Transverse colon (tissue), 4 donors: ENCODE measurements around the gene MAN2B1. TPM values are rescaled to one million over a fixed set of nuclear protein-coding genes. Genes with fewer than 3 reads are reported as not detected.

ENCODE experiments used
- DNase-seq: peaks from one replicate; pipeline ENCODE4 v3.0.0-alpha.2; 2019
- H3K27ac ChIP-seq, 4 donors: fragments of 200-600 bp; sonication (generic); 2 replicates each; pipeline ENCODE4 v1.5.1; 2016 to 2018; ENCODE audit warnings: inconsistent platforms in 4 of 4
- H3K27me3 ChIP-seq: fragments of 200-600 bp; sonication (generic); 2 replicates; pipeline ENCODE4 v1.5.1; 2017; ENCODE audit warnings: inconsistent platforms
- H3K36me3 ChIP-seq, 4 donors: fragments of 200-600 bp; sonication (generic); 2 replicates each; pipeline ENCODE4 v1.5.1; 2017 to 2019; ENCODE audit warnings: inconsistent platforms in 4 of 4
- H3K4me1 ChIP-seq, 4 donors: fragments of 200-600 bp; sonication (generic); 2 replicates each; pipeline ENCODE4 v1.5.1; 2017 to 2020; ENCODE audit warnings: inconsistent platforms in 4 of 4
- H3K4me3 ChIP-seq, 4 donors: fragments of 200-600 bp; sonication (generic); 1 replicate in 1 of 4; 2 replicates in 3 of 4; pipeline versions ENCODE4 v1.5.1 to v1.6.1; 2017 to 2019; ENCODE audit warnings: inconsistent platforms in 4 of 4
- H3K9me3 ChIP-seq, 2 donors: fragments of 200-600 bp; sonication (generic); 2 replicates each; pipeline ENCODE4 v1.5.1; 2017 to 2019; ENCODE audit warnings: inconsistent platforms in 2 of 2
- EP300 ChIP-seq: sonication (generic); formaldehyde crosslinking; IDR thresholded peaks from one replicate; pipeline ENCODE4 v1.6.1; 2017; ENCODE audit warnings: antibody characterized with exemption, low read depth
- POLR2A ChIP-seq: fragments of 450-650 bp; IDR thresholded peaks from one replicate; pipeline ENCODE4 v1.6.1; 2016; ENCODE audit warnings: antibody characterized with exemption, mild to moderate bottlenecking, moderate library complexity
- POLR2AphosphoS5 ChIP-seq, 3 donors: sonication (generic); formaldehyde crosslinking; IDR thresholded peaks; one replicate each; pipeline ENCODE4 v1.6.1; 2016; ENCODE audit warnings: antibody characterized with exemption in 3 of 3
- WGBS, 2 donors: methylation state at CpG; one replicate each; pipeline ENCODE4 v1.1.5; 2018; ENCODE audit warnings: low coverage in 1 of 2; 5-methylcytosine and 5-hydroxymethylcytosine counted together
- in situ Hi-C, 4 donors: fragments of 200-750 bp; cut with MboI; loops; one replicate each; pipeline versions ENCODE4 v1.15.0 to v1.15.1; 2017; ENCODE audit warnings: low sequenced_read_pairs in 3 of 4, low pct_ligation_motif_present in 1 of 4, low pct_unique_long_range_greater_than_20kb in 1 of 4
- intact Hi-C: fragments of 100-400 bp; cut with DNase I; formaldehyde crosslinking; loops from one replicate; pipeline ENCODE4 v1.15.1; 2023; ENCODE audit warnings: low total_unique reads
- total RNA-seq, 4 donors: library from RNA; depleted of rRNA; stranded (reverse); fragments of >200 nt; gene quantifications; one replicate each; pipeline ENCODE4 v1.1.0, GENCODE V29; 2016
- TF ChIP-seq, protein P1 (sequence below), 5 experiments: fragments of 200-600 bp in 3 of 5; fragments of 450-650 bp in 2 of 5; sonication (generic) in 3 of 5; IDR thresholded peaks; 1 replicate in 2 of 5; 2 replicates in 3 of 5; pipeline ENCODE4 v1.5.1; 2016 to 2017; ENCODE audit warnings: antibody characterized with exemption in 5 of 5, inconsistent platforms in 3 of 5, mild to moderate bottlenecking in 2 of 5, moderate library complexity in 1 of 5

Gene MAN2B1
- total RNA-seq, 4 donors from 2014 or later, result 52.4 to 272 (median 70.1) TPM

DNA sequence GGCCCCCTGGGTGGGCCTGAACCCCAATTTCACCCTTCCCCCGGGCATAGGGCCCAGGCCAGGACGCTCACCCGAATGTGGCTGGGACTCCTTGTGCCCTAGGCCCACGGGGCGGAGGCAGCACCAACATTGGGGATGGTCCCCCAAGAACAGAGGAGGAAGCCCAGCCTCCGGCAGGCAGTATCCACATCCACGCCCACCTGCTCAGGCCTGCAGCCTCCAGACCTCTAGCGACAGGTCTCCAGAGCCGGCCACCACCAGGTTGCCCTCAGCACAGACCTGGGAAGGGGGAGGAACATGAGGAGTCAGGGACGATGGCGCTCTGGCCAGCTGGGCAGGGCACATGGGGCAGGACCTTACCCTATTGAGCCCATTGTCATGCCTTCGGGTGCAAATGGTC, 22.5 kb upstream of the MAN2B1 start:
- intact Hi-C loops (no loop called here), in situ Hi-C loops (no loop called here)
- 81% methylated on average over 5 of the region's 12 CpGs; no CpG with 5 or more reads in 1 of the 2 donors for whole genome bisulfite sequencing, 2 donors
- TF ChIP-seq, protein P1, sequence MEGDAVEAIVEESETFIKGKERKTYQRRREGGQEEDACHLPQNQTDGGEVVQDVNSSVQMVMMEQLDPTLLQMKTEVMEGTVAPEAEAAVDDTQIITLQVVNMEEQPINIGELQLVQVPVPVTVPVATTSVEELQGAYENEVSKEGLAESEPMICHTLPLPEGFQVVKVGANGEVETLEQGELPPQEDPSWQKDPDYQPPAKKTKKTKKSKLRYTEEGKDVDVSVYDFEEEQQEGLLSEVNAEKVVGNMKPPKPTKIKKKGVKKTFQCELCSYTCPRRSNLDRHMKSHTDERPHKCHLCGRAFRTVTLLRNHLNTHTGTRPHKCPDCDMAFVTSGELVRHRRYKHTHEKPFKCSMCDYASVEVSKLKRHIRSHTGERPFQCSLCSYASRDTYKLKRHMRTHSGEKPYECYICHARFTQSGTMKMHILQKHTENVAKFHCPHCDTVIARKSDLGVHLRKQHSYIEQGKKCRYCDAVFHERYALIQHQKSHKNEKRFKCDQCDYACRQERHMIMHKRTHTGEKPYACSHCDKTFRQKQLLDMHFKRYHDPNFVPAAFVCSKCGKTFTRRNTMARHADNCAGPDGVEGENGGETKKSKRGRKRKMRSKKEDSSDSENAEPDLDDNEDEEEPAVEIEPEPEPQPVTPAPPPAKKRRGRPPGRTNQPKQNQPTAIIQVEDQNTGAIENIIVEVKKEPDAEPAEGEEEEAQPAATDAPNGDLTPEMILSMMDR (IDR thresholded peaks at IDR 0.05), result no peak
- no peak for TF ChIP-seq POLR2A
- no peak for TF ChIP-seq POLR2AphosphoS5 (IDR thresholded peaks at IDR 0.05)
- TF ChIP-seq EP300, result no peak
- H3K4me1 ChIP-seq, result no peaks in the 10 kb centered on the region
- H3K9me3 ChIP-seq, result no peaks in the 10 kb centered on the region
- H3K27ac ChIP-seq, result no peak overlapping the region
- no peak overlapping the region for H3K4me3 ChIP-seq
- no peaks in the 10 kb centered on the region for H3K36me3 ChIP-seq
- no peaks in the 10 kb centered on the region for H3K27me3 ChIP-seq
- DNase-seq, result no peak

DNA sequence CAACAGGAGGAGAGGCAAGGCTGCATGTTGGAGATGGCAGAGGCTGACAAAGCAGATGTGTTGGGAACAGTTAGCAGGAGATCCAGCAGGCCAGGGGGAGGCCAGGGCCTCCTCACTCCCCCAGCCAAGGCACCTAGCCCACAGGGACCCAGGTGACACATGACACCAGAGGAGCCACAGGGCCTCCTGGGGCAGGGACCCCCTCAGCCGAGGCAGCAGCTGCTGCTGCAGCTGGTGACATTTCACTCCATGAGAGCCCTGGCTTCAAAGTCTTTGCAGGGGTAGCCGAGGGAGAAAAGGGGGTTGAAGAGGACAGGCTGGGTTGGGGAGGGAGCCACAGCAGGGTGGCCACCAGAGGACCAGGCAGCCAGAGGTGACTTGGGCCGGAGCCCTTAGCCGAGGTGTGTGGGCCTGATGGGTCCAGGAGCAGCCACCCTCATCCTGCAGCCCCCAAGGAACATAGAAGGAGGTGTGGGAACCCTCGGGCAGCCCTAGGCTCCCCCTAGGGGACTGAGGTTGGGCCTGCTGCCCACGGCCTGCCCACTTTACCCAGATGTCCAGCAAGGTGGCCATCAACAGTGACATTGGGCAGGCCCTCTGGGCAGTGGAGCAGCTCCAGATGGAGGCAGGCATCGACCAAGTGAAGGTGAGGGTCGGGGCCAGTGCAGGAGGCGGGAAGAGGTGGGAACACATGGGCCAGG, 21.1 kb upstream of the MAN2B1 start, which contains the start of gene GNG14:
TSS of gene GNG14 (plus strand) at position 503 of the 701 bp plus-strand sequence. CDS start at position 554, 51 bp downstream.
- Histone ChIP-seq H3K4me3 (no peak within 1 kb of the TSS), H3K27ac (no peak within 1 kb of the TSS), H3K9me3 (no peaks in the 10 kb centered on the region), H3K4me1 (no peaks in the 10 kb centered on the region), H3K27me3 (no peaks in the 10 kb centered on the region), H3K36me3 (no peaks in the 10 kb centered on the region)
- no peak for DNase-seq
- intact Hi-C loops (no loop called here), in situ Hi-C loops (no loop called here)
- no peak for TF ChIP-seq POLR2A
- no peak for TF ChIP-seq POLR2AphosphoS5 (IDR thresholded peaks at IDR 0.05)
- TF ChIP-seq, protein P1 (IDR thresholded peaks at IDR 0.05), result no peak
- TF ChIP-seq EP300, result no peak
- 81% methylated on average over 9 of the region's 9 CpGs; no CpG with 5 or more reads in 1 of the 2 donors for WGBS, 2 donors

DNA sequence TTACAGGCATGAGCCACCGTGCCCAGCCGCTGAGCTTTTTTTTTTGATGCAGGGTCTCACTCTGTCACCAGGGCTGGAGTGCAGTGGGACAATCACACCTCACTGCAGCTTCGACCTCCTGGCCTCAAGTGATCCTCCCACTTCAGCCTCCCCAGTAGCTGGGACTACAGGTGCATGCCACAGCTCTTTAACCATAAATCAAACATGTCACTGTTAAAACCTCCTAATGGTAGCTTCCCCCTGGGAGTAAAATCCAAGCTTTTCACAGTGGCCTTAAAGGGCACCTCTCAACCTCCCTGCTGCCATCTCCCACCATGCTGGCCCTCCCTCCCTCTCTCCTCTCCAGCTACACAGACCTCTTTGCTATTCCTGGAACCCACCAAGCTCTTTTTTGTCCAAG, 19.3 kb upstream of the MAN2B1 start:
- H3K9me3 ChIP-seq, result no peaks in the 10 kb centered on the region
- in situ Hi-C loops, result no loop called here
- H3K4me3 ChIP-seq, result no peak overlapping the region
- intact Hi-C loops, result no loop called here
- WGBS, 2 donors, result 80% methylated on average over 3 of the region's 3 CpGs; no CpG with 5 or more reads in 1 of the 2 donors
- H3K36me3 ChIP-seq, result no peaks in the 10 kb centered on the region
- peaks cover 0 to 5% (median 5%) of the 10 kb centered on the region in 4 donors for H3K4me1 ChIP-seq
- H3K27me3 ChIP-seq, result no peaks in the 10 kb centered on the region
- TF ChIP-seq, protein P1 (IDR thresholded peaks at IDR 0.05), result no peak
- no peak for TF ChIP-seq POLR2A
- no peak for TF ChIP-seq POLR2AphosphoS5 (IDR thresholded peaks at IDR 0.05)
- no peak for TF ChIP-seq EP300
- DNase-seq, result no peak
- H3K27ac ChIP-seq, result no peak overlapping the region

DNA sequence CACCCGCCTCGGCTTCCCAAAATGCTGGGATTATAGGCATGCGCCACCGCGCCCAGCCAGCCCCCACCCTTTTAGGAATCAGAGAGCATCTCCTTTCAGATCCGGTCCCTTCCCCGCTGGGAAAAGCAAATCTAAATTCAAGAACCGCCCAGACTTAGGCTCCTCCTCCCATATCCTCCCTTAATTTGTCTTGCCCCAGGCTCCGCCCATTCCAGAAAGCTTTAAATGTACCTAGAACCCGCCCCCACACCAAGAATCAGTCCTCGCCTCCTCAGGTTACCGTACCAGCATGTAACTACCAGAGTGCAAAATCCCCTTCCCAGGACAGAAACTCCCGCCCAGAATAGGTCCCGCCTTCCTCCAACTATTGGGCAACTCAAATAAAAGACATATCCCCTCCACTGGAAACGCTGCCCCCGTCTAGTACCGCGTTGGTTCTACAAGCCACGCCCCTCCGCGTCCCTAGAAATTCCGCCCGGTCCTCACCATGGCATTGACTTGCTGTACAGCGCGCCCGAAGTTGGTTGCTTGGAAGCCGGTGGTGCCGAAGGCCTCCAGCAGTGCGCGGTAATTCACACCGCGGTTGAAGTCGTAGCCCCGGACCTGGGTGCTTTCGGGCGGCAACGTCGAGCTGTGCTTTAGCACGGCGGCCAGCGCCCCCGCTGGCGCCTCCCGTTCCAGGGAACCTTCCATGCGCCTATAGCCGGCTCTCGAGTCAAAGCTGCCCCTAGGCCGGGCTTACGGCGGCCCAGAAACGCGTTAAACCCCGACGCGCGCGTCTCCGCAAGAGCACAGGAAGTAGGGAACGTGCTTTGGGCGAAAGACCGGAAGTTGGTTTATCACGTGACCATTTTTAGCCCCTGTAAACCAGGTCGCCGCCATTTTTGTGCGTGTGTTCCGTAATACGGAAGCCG, 14.8 kb upstream of the MAN2B1 start, which contains the start of gene DHPS:
TSS of gene DHPS (minus strand) at position 807 of the 914 bp plus-strand sequence. CDS start at position 693, 114 bp downstream.
- H3K27ac ChIP-seq, result peak within 1 kb of the TSS; percentile 96 to 99 (median 98)
- H3K27me3 ChIP-seq, result no peaks in the 10 kb centered on the region
- in situ Hi-C loops, result no loop called here
- H3K4me1 ChIP-seq, result peaks cover 7 to 17% (median 10%) of the 10 kb centered on the region in 4 donors
- DNase-seq, result peak; percentile 95
- TF ChIP-seq EP300, result no peak
- TF ChIP-seq POLR2A, result peak; percentile 85
- peak; percentile 61 to 78 (median 74) for TF ChIP-seq POLR2AphosphoS5 (IDR thresholded peaks at IDR 0.05)
- H3K9me3 ChIP-seq, result no peaks in the 10 kb centered on the region
- H3K4me3 ChIP-seq, result peak within 1 kb of the TSS; percentile 64 to 91 (median 75)
- 1% methylated on average over 14 to 68 of the region's 68 CpGs for WGBS, 2 donors
- intact Hi-C loops, result no loop called here
- H3K36me3 ChIP-seq, result peaks cover 0 to 26% (median 9%) of the 10 kb centered on the region in 4 donors
